Activated CD4-positive, alpha-beta T cell treated with anti-CD3 and anti-CD28 coated beads for 48 hours (primary cell): Measurements from ENCODE around the gene ZC3H12D.

Experiments
- DNase-seq: peaks from one replicate; pipeline ENCODE4 v3.0.0-alpha.2; 2020

Gene ZC3H12D

DNA sequence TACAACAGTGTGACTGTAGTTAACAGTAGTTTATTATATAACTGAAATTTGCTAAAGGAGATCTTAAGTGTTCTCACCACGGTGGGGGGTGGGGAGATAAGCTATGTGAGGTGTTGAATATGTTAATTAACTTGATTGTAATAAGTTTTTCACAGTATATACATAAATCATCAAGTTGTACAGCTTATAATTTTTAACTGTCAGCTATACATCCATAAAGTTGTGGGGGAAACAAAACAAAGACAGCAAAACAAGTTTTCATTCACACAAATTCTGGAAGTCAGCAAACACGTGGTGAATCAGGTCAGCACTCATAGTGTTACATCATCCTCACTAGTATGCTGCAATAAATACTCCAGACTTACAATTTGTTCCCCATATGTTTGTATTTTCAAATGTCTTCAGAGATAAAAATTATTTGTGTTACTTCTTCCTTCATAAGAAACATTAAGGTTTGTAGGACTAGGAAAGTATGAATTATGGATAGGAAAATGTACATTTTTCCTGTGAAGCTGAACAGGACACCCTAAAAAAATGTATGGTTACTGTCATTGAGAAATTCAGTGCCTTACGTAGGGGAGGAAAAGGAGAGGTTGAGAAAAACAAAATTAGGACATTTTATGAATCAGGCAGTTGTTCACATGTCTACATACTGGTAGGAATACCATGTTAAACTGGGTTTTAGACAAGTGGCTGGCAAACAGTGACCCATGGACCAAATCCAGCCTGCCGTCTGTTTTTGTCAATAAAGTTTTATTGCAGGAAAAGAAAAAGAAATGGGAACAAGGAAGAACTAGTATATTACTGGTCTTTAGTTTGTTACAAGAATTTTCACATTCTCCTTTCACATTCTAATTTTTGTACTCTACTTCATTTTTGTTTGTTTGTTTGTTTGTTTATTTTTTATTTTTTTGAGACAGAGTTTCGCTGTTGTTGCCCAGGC, 78.7 kb downstream of the ZC3H12D start:
- DNase-seq = no peak

DNA sequence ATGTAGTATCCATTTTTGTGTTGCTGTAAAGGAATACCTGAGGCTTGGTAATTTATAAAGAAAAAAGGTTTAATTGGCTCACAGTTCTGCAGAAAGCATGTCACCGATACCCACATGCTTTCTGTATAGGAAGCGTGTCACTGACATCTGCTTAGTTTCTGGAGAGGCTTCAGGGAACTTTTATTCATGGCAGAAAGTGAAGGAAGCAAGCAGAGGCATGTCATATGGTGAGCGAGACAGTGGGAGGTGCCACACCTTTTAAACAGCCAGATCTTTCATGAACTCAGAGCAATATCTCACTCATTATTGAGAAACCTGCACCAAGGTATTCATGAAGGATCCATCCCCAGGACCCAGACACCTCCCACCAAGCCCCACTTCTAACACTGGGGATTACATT, 81.3 kb downstream of the ZC3H12D start:
- DNase-seq = no peak

- no peak for DNase-seq
Observed at GRCh38 chr6:149400050-149400449, 84.8 kb downstream of the ZC3H12D start, which contains the start of gene SUMO4. TSS of gene SUMO4 (plus strand) at chr6:149400262. CDS start at chr6:149400392, 130 bp downstream.

DNA sequence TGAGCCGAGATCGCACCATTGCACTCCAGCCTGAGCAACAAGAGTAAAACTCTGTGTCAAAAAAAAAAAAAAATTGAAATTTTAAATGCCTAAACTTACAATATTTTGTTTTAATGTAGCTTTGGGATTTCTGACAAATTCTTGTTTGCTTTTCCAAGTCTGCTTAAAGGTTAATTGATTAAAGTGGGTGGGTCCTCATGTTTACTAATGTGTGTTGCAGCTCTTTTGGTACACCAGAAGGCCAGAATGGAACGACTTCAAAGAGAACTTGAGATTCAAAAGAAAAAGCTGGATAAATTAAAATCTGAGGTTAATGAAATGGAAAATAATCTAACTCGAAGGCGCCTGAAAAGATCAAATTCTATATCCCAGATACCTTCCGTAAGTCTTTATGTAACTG, 87.4 kb downstream of the ZC3H12D start:
- DNase-seq = no peak
